Inferior parietal cortex (tissue), 1 donor: ENCODE results near the gene MEDAG.

Experiments used
- DNase-seq: peaks from one replicate; pipeline ENCODE4 v3.0.0-alpha.2; 2016; ENCODE audit errors: extremely low spot score

MEDAG gene

GRCh38 chr13:30905932-30906383, at the start of gene MEDAG:
Gene MEDAG (plus strand): TSS chr13:30906271. CDS start chr13:30906516, 245 bp downstream.
- no peak for DNase-seq

- DNase-seq: no peak
Measured at GRCh38 chr13:30857018-30857417, 49.1 kb upstream of the MEDAG start.

GRCh38 chr13:30857636-30858035, 48.4 kb upstream of the MEDAG start:
- DNase-seq: no peak

GRCh38 chr13:30859326-30859725, 46.7 kb upstream of the MEDAG start:
- DNase-seq: no peak

GRCh38 chr13:30861163-30861562, 44.9 kb upstream of the MEDAG start:
- DNase-seq: no peak

- DNase-seq: no peak
Measured at GRCh38 chr13:30861836-30862467, 44.1 kb upstream of the MEDAG start.

GRCh38 chr13:30862707-30863106, 43.4 kb upstream of the MEDAG start:
- no peak for DNase-seq

- no peak for DNase-seq
Measured at GRCh38 chr13:30863231-30863630, 42.8 kb upstream of the MEDAG start.

GRCh38 chr13:30863796-30864195, 42.3 kb upstream of the MEDAG start:
- no peak for DNase-seq

GRCh38 chr13:30864433-30865122, 41.5 kb upstream of the MEDAG start:
- DNase-seq: no peak

- peak; percentile 82 for DNase-seq
Measured at GRCh38 chr13:30865123-30866049, 40.7 kb upstream of the MEDAG start.

GRCh38 chr13:30866677-30867076, 39.4 kb upstream of the MEDAG start:
- DNase-seq: no peak

GRCh38 chr13:30867089-30867669, 38.9 kb upstream of the MEDAG start:
- DNase-seq: no peak

- no peak for DNase-seq
Measured at GRCh38 chr13:30868799-30869470, 37.1 kb upstream of the MEDAG start.

- no peak for DNase-seq
Measured at GRCh38 chr13:30869491-30869890, 36.6 kb upstream of the MEDAG start.

- DNase-seq: no peak
Measured at GRCh38 chr13:30870049-30870884, 35.8 kb upstream of the MEDAG start.

- no peak for DNase-seq
Measured at GRCh38 chr13:30870916-30871587, 35.0 kb upstream of the MEDAG start.

GRCh38 chr13:30871588-30872275, 34.3 kb upstream of the MEDAG start:
- DNase-seq: peak; percentile 50

- DNase-seq: no peak
Measured at GRCh38 chr13:30872276-30872594, 33.8 kb upstream of the MEDAG start.
